ENCODE results near the gene ZC3H12A.

ZC3H12A gene

GRCh38 chr1:37474046-37474696 is at the start of gene ZC3H12A:
TSS of gene ZC3H12A (plus strand) at chr1:37474580. CDS start at chr1:37475497, 917 bp downstream.
- DNase-seq (ENCODE audit: low read depth in 1 of 2, low spot score in 1 of 2): peak; percentile 86 to 93

- no peak for DNase-seq (ENCODE audit: low read depth in 1 of 2, low spot score in 1 of 2)
These were observed 49.2 kb upstream of the ZC3H12A start for GRCh38 chr1:37425221-37425620.

- no peak for DNase-seq (ENCODE audit: low read depth in 1 of 2, low spot score in 1 of 2)
These were observed 45.4 kb upstream of the ZC3H12A start for GRCh38 chr1:37429029-37429428.

- DNase-seq (ENCODE audit: low read depth in 1 of 2, low spot score in 1 of 2): no peak
These were observed 44.0 kb upstream of the ZC3H12A start for GRCh38 chr1:37430103-37430985.

- DNase-seq (ENCODE audit: low read depth in 1 of 2, low spot score in 1 of 2): no peak
These were observed 41.7 kb upstream of the ZC3H12A start for GRCh38 chr1:37432716-37433115.

GRCh38 chr1:37433171-37433570 is 41.2 kb upstream of the ZC3H12A start:
- DNase-seq (ENCODE audit: low read depth in 1 of 2, low spot score in 1 of 2): no peak

GRCh38 chr1:37434292-37435225 is 39.8 kb upstream of the ZC3H12A start:
- peak; percentile 49 for DNase-seq (ENCODE audit: low read depth in 1 of 2, low spot score in 1 of 2)

GRCh38 chr1:37437087-37437486 is 37.3 kb upstream of the ZC3H12A start:
- DNase-seq (ENCODE audit: low read depth in 1 of 2, low spot score in 1 of 2): no peak

- DNase-seq (ENCODE audit: low read depth in 1 of 2, low spot score in 1 of 2): no peak
These were observed 36.1 kb upstream of the ZC3H12A start for GRCh38 chr1:37438037-37438868.

- DNase-seq (ENCODE audit: low read depth in 1 of 2, low spot score in 1 of 2): no peak
These were observed 35.5 kb upstream of the ZC3H12A start for GRCh38 chr1:37438869-37439343.

GRCh38 chr1:37439349-37439995 is 34.9 kb upstream of the ZC3H12A start:
- DNase-seq (ENCODE audit: low read depth in 1 of 2, low spot score in 1 of 2): no peak

GRCh38 chr1:37441490-37441889 is 32.9 kb upstream of the ZC3H12A start:
- no peak for DNase-seq (ENCODE audit: low read depth in 1 of 2, low spot score in 1 of 2)

- no peak for DNase-seq (ENCODE audit: low read depth in 1 of 2, low spot score in 1 of 2)
These were observed 32.2 kb upstream of the ZC3H12A start for GRCh38 chr1:37442139-37442538.

- no peak for DNase-seq (ENCODE audit: low read depth in 1 of 2, low spot score in 1 of 2)
These were observed 31.7 kb upstream of the ZC3H12A start for GRCh38 chr1:37442644-37443043.

GRCh38 chr1:37446874-37447273 is 27.5 kb upstream of the ZC3H12A start:
- DNase-seq (ENCODE audit: low read depth in 1 of 2, low spot score in 1 of 2): no peak

- no peak for DNase-seq (ENCODE audit: low read depth in 1 of 2, low spot score in 1 of 2)
These were observed 26.2 kb upstream of the ZC3H12A start for GRCh38 chr1:37448185-37448584.

- no peak for DNase-seq (ENCODE audit: low read depth in 1 of 2, low spot score in 1 of 2)
These were observed 25.5 kb upstream of the ZC3H12A start for GRCh38 chr1:37448691-37449417.

- no peak for DNase-seq (ENCODE audit: low read depth in 1 of 2, low spot score in 1 of 2)
These were observed 24.4 kb upstream of the ZC3H12A start for GRCh38 chr1:37449936-37450335.

- no peak for DNase-seq (ENCODE audit: low read depth in 1 of 2, low spot score in 1 of 2)
These were observed 22.0 kb upstream of the ZC3H12A start for GRCh38 chr1:37452416-37452815.

All from activated T-helper 1 cell treated with anti-CD3 and anti-CD28 coated beads, Interleukin-2, amount 50 U/mL, for 16 hours (primary cell).